Endothelial cell of umbilical vein (primary cell): ENCODE data around the gene CHD9NB. TPM values are rescaled to one million over a fixed set of nuclear protein-coding genes. Genes with fewer than 3 reads are reported as not detected.

Source experiments
- BruUV-seq: library from RNA; stranded (reverse); fragments of 400-500 nt; replicated peaks from 2 replicates; lab custom pipeline; 2021; lab: Mats Ljungman, UMichigan
- CTCF ChIA-PET: fragments of 300-600, 350-600 bp; sonication (Branson Sonifier 250); formaldehyde crosslinking; loops from one replicate; lab custom pipeline; 2021; ENCODE audit warnings: antibody characterized with exemption, inconsistent platforms; lab: Charles Lee
- POLR2A ChIA-PET: fragments of 300-600, 350-600 bp; sonication (Branson Sonifier 250); formaldehyde crosslinking; loops from one replicate; lab custom pipeline; 2021; ENCODE audit warnings: antibody characterized with exemption, inconsistent platforms; lab: Charles Lee
- DNase-seq: peaks from one replicate; pipeline ENCODE4 v3.0.0-alpha.2; 2011; ENCODE audit warnings: low read depth, low spot score
- FAIRE-seq: peaks from 2 replicates; lab custom pipeline; 2011; peaks lifted over from hg19 to GRCh38; lab: Jason Lieb, UNC
- H2AFZ ChIP-seq: 2 replicates; pipeline ENCODE4 v1.6.0; 2012; ENCODE audit warnings: low read depth, low read length, control low read depth, inconsistent platforms
- H3K27ac ChIP-seq: 2 replicates; pipeline ENCODE4 v1.5.1; 2011; ENCODE audit warnings: low read depth, mild to moderate bottlenecking, control low read depth, low read length, moderate library complexity; ENCODE audit not compliant: insufficient read depth
- H3K27me3 ChIP-seq, 2 experiments: 2 replicates each; pipeline versions ENCODE4 v1.6.0 to v1.6.1; 2011; ENCODE audit warnings: low read length in 2 of 2, mixed read lengths in 1 of 2; ENCODE audit not compliant: control insufficient read depth in 2 of 2, insufficient read depth in 2 of 2
- H3K36me3 ChIP-seq, 2 experiments: 2 replicates in 1 of 2; 3 replicates in 1 of 2; pipeline ENCODE4 v1.5.1; 2011; ENCODE audit warnings: low read length in 2 of 2, mild to moderate bottlenecking in 1 of 2, moderate library complexity in 1 of 2; ENCODE audit not compliant: control insufficient read depth in 2 of 2, insufficient read depth in 2 of 2; ENCODE audit errors: extremely low read depth in 1 of 2
- H3K4me1 ChIP-seq: 3 replicates; pipeline ENCODE4 v1.5.1; 2011; ENCODE audit warnings: mild to moderate bottlenecking, low read length; ENCODE audit not compliant: control insufficient read depth, insufficient read depth; ENCODE audit errors: extremely low read depth
- H3K4me2 ChIP-seq: 2 replicates; pipeline ENCODE4 v1.6.1; 2011; ENCODE audit warnings: low read length, control low read depth, mixed read lengths; ENCODE audit not compliant: insufficient read depth
- H3K4me3 ChIP-seq, 3 experiments: fragments of 200-600 bp in 1 of 3; sonication (generic), shearing (Covaris generic) in 1 of 3; replicated peaks in 1 of 3; 2 replicates each; pipeline ENCODE4 v1.5.1; 2011 to 2016; ENCODE audit warnings: control low read depth in 3 of 3, low read length in 3 of 3, mild to moderate bottlenecking in 2 of 3, inconsistent platforms in 1 of 3, low read depth in 1 of 3, moderate library complexity in 1 of 3; ENCODE audit not compliant: insufficient read depth in 1 of 3
- H3K79me2 ChIP-seq: 2 replicates; pipeline ENCODE4 v1.6.0; 2012; ENCODE audit warnings: low read length, inconsistent platforms; ENCODE audit not compliant: control insufficient read depth, insufficient read depth
- H3K9ac ChIP-seq: replicated peaks from 2 replicates; pipeline ENCODE3; 2011; ENCODE audit warnings: low read length, control low read depth; ENCODE audit not compliant: insufficient read depth; ENCODE audit errors: extremely low read depth
- H3K9me1 ChIP-seq: replicated peaks from 3 replicates; pipeline ENCODE4 v1.6.0; 2011; ENCODE audit warnings: mild to moderate bottlenecking, low read length; ENCODE audit not compliant: control insufficient read depth, insufficient read depth; ENCODE audit errors: extremely low read depth
- H3K9me3 ChIP-seq: replicated peaks from 2 replicates; pipeline ENCODE4 v1.5.1; 2012; ENCODE audit warnings: low read length, inconsistent platforms; ENCODE audit not compliant: control insufficient read depth, insufficient read depth
- H4K20me1 ChIP-seq: replicated peaks from 2 replicates; pipeline ENCODE3; 2011; ENCODE audit warnings: mild to moderate bottlenecking, low read length; ENCODE audit not compliant: control insufficient read depth, insufficient read depth; ENCODE audit errors: extremely low read depth
- CTCF ChIP-seq, 2 donors: IDR thresholded peaks; 1 replicate in 1 of 2; 2 replicates in 1 of 2; pipeline ENCODE4 v1.5.1; 2011; ENCODE audit warnings: low read length in 2 of 2, mild to moderate bottlenecking in 2 of 2, moderate library complexity in 2 of 2, control low read depth in 1 of 2, inconsistent platforms in 1 of 2, low read depth in 1 of 2; ENCODE audit not compliant: insufficient read depth in 1 of 2; ENCODE audit errors: extremely low read depth in 1 of 2
- GATA2 ChIP-seq: IDR thresholded peaks from 2 replicates; pipeline ENCODE4 v1.7.0; 2011; ENCODE audit warnings: low read depth, mild to moderate bottlenecking, moderate library complexity, mixed read lengths, low read length; ENCODE audit not compliant: insufficient read length, insufficient read depth
- MAX ChIP-seq: IDR thresholded peaks from 2 replicates; pipeline ENCODE4 v1.6.1; 2011; ENCODE audit not compliant: insufficient read depth, insufficient read length
- MYC ChIP-seq: IDR thresholded peaks from one replicate; pipeline ENCODE4 v1.6.1; 2011; ENCODE audit warnings: mild to moderate bottlenecking, low read depth, low read length
- POLR2A ChIP-seq: IDR thresholded peaks from 2 replicates; pipeline ENCODE4 v1.6.1; 2012; ENCODE audit warnings: low read depth, mild to moderate bottlenecking, control low read depth, low read length
- POLR2AphosphoS5 ChIP-seq: IDR thresholded peaks from 2 replicates; pipeline ENCODE4 v1.6.1; 2012; ENCODE audit warnings: low read depth, mild to moderate bottlenecking, control low read depth, low read length, moderate library complexity; ENCODE audit not compliant: insufficient read depth
- dilution Hi-C: fragments of 300-500 bp; cut with MboI; formaldehyde crosslinking; loops from one replicate; pipeline ENCODE4 v1.15.0; 2019; ENCODE audit warnings: low sequenced_read_pairs; ENCODE audit not compliant: extremely low pct_ligation_motif_present
- intact Hi-C: fragments of 100-400 bp; cut with micrococcal nuclease; formaldehyde crosslinking; loops from one replicate; pipeline ENCODE4 v1.10.0; 2022
- polyA plus RNA-seq, 4 experiments: library from polyadenylated mRNA; depleted of rRNA in 3 of 4; stranded (reverse) in 3 of 4; unstranded in 1 of 4; fragments of >200 nt; gene quantifications; 2 replicates each; pipeline versions ENCODE4 v1.2.1 to v1.2.3, GENCODE V29; 2011 to 2012; ENCODE audit warnings: missing spikeins in 1 of 4
- total RNA-seq: library from RNA; stranded (reverse); gene quantifications from 2 replicates; pipeline ENCODE4 v1.2.3, GENCODE V29; 2021

CHD9NB gene
- total and polyA plus RNA-seq, 2 donors (not counting 3 experiments of a cell fraction or from before 2014, with no cell fraction given): 0.44 to 0.66 TPM

GRCh38 chr16:53054670-53055485, 2.2 kb upstream of the CHD9NB start, which contains the start of gene CHD9:
TSS of gene CHD9 (plus strand) at chr16:53054991. CDS start at chr16:53156090, 101,099 bp downstream.
- no TSS peak for BruUV-seq
- Histone ChIP-seq H4K20me1 (no peaks in the 10 kb centered on the region), H3K9me3 (no peaks in the 10 kb centered on the region), H3K36me3 (no peaks in the 10 kb centered on the region), H3K27ac (peak within 1 kb of the TSS; percentile 75), H3K79me2 (peaks cover 9% of the 10 kb centered on the region), H3K4me2 (peak within 1 kb of the TSS; percentile 96), H3K27me3 (no peaks in the 10 kb centered on the region), H3K9ac (peak within 1 kb of the TSS; percentile 62), H3K9me1 (no peaks in the 10 kb centered on the region), H3K4me3 (peak within 1 kb of the TSS; percentile 47 to 75 (median 57)), H3K4me1 (peaks cover 26% of the 10 kb centered on the region), H2AFZ (peak within 1 kb of the TSS; percentile 87)
- intact Hi-C loops (loop anchor here (1.0 to 10.0 kb wide), 9 partner anchors 36 to 450 kb away; partner anchors contain the start of genes AKTIP and RBL2), dilution Hi-C loops (no loop called here)
- TF ChIP-seq GATA2: no peak
- peak; percentile 80 for TF ChIP-seq MYC
- TF ChIP-seq CTCF (IDR thresholded peaks at IDR 0.05; ENCODE audit: extremely low read depth in 1 of 2, insufficient read depth in 1 of 2, low read depth in 1 of 2, low read length in 2 of 2): peak; percentile 99
- TF ChIP-seq MAX: peak; percentile 80
- TF ChIP-seq POLR2A: peak; percentile 54
- TF ChIP-seq POLR2AphosphoS5: peak; percentile 92
- FAIRE-seq (peak; percentile 90), DNase-seq (peak; percentile 87)
- ChIA-PET POLR2A (interaction anchor here (0.6 to 3.2 kb wide), 4 partner anchors 36 to 48 kb away, joined by 3 to 11 read pairs (median 4); no protein-coding TSS in a partner anchor), CTCF (interaction anchor here (0.6 to 5.6 kb wide), 36 partner anchors 17 to 235 kb away, joined by 3 to 62 read pairs (median 6); no protein-coding TSS in a partner anchor)
